PC-3 (cell line): ENCODE measurements around the gene HOXD3.

Experiments
- CTCF ChIP-seq: fragments of 300-600 bp; sonication (generic); conservative IDR thresholded peaks from 2 replicates; pipeline ENCODE4 v1.5.1; 2017; ENCODE audit warnings: antibody characterized with exemption, low read depth, mild to moderate bottlenecking, low read length
- EZH2 ChIP-seq: fragments of 300-600 bp; sonication (generic); IDR thresholded peaks from one replicate; pipeline ENCODE4 v1.6.1; 2017; ENCODE audit warnings: antibody characterized with exemption, mild to moderate bottlenecking, low read length; ENCODE audit not compliant: unreplicated experiment
- EZH2phosphoT487 ChIP-seq: fragments of 300-600 bp; sonication (generic); IDR thresholded peaks from 2 replicates; pipeline ENCODE4 v1.6.1; 2018; ENCODE audit warnings: mild to moderate bottlenecking, antibody characterized with exemption, low read length, borderline replicate concordance

DNA sequence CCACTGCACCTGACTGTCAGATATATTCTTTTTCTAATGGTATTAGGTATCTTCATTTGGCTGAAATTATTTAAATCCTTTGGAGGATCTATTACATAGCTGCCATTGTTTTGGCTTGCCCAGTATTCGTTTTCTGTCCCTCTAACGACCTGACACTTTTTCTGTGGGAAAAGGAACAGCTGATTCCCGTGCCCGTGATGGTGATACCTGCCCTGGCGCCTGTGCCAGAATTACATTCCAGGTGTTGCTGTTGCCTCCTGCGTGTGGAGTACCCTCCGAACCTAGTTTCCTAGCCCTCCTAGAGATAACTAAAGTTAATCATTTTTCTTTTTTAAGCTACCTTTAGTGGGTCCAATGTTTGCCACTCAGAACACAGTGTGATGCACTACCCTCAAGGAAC, 45.4 kb downstream of the HOXD3 start:
- no peak for TF ChIP-seq CTCF
- TF ChIP-seq EZH2phosphoT487 = no peak
- no peak for TF ChIP-seq EZH2
